Keratinocyte (primary cell): ENCODE data around the gene IFITM5. TPM values are rescaled to one million over a fixed set of nuclear protein-coding genes. Genes with fewer than 3 reads are reported as not detected.

Experiments
- DNase-seq: peaks from one replicate; pipeline ENCODE4 v3.0.0-alpha.2; 2011; ENCODE audit warnings: low read depth, missing footprints, low spot score
- FAIRE-seq: peaks from 2 replicates; lab custom pipeline; 2011; peaks lifted over from hg19 to GRCh38; lab: Jason Lieb, UNC
- H2AFZ ChIP-seq: 2 replicates; pipeline ENCODE4 v1.6.0; 2012; ENCODE audit warnings: low read length, control low read depth, inconsistent platforms; ENCODE audit not compliant: control insufficient read depth
- H3K27ac ChIP-seq: 2 replicates; pipeline ENCODE4 v1.5.1; 2011; ENCODE audit warnings: low read length; ENCODE audit not compliant: control insufficient read depth, insufficient read depth
- H3K27me3 ChIP-seq: 3 replicates; pipeline ENCODE4 v1.6.0; 2011; ENCODE audit warnings: low read length; ENCODE audit not compliant: control insufficient read depth, insufficient read depth; ENCODE audit errors: extremely low read depth
- H3K36me3 ChIP-seq, 2 experiments: 2 replicates in 1 of 2; 3 replicates in 1 of 2; pipeline ENCODE4 v1.5.1; 2011; ENCODE audit warnings: low read length in 2 of 2, mild to moderate bottlenecking in 1 of 2; ENCODE audit not compliant: control insufficient read depth in 2 of 2, insufficient read depth in 2 of 2; ENCODE audit errors: extremely low read depth in 1 of 2
- H3K4me1 ChIP-seq: 3 replicates; pipeline ENCODE4 v1.5.1; 2011; ENCODE audit warnings: low read length; ENCODE audit not compliant: control insufficient read depth, insufficient read depth; ENCODE audit errors: extremely low read depth
- H3K4me2 ChIP-seq: 3 replicates; pipeline ENCODE4 v1.6.0; 2011; ENCODE audit warnings: low read depth, low read length; ENCODE audit not compliant: control insufficient read depth, insufficient read depth; ENCODE audit errors: extremely low read depth
- H3K4me3 ChIP-seq, 3 experiments: fragments of 200-600 bp in 1 of 3; sonication (generic) in 1 of 3; 2 replicates in 2 of 3; 3 replicates in 1 of 3; pipeline ENCODE4 v1.5.1; 2011 to 2016; ENCODE audit warnings: low read length in 3 of 3, mild to moderate bottlenecking in 3 of 3, control low read depth in 2 of 3, inconsistent platforms in 1 of 3, low read depth in 1 of 3, mixed read lengths in 1 of 3, mixed run types in 1 of 3, moderate library complexity in 1 of 3; ENCODE audit not compliant: control insufficient read depth in 2 of 3, insufficient read depth in 2 of 3; ENCODE audit errors: extremely low read depth in 1 of 3
- H3K79me2 ChIP-seq: 2 replicates; pipeline ENCODE4 v1.6.0; 2012; ENCODE audit warnings: low read length; ENCODE audit not compliant: control insufficient read depth, insufficient read depth
- H3K9ac ChIP-seq: 3 replicates; pipeline ENCODE4 v1.6.0; 2011; ENCODE audit warnings: low read length; ENCODE audit not compliant: control insufficient read depth, insufficient read depth; ENCODE audit errors: extremely low read depth
- H3K9me1 ChIP-seq: 3 replicates; pipeline ENCODE4 v1.6.0; 2011; ENCODE audit warnings: low read length; ENCODE audit not compliant: control insufficient read depth, insufficient read depth; ENCODE audit errors: extremely low read depth
- H3K9me3 ChIP-seq: 2 replicates; pipeline ENCODE4 v1.5.1; 2012; ENCODE audit warnings: low read depth, low read length; ENCODE audit not compliant: control insufficient read depth
- H4K20me1 ChIP-seq: 3 replicates; pipeline ENCODE4 v1.6.0; 2011; ENCODE audit warnings: low read length; ENCODE audit not compliant: control insufficient read depth, insufficient read depth; ENCODE audit errors: extremely low read depth
- EZH2 ChIP-seq: IDR thresholded peaks from one replicate; pipeline ENCODE4 v1.6.1; 2012; ENCODE audit warnings: inconsistent platforms, mild to moderate bottlenecking, low read length, moderate library complexity
- dilution Hi-C: fragments of 300-500 bp; cut with MboI; formaldehyde crosslinking; loops from one replicate; pipeline ENCODE4 v1.7.0; 2020; ENCODE audit warnings: low sequenced_read_pairs; ENCODE audit not compliant: extremely low pct_ligation_motif_present
- polyA plus RNA-seq, 5 experiments: library from polyadenylated mRNA; depleted of rRNA in 3 of 5; stranded (reverse) in 3 of 5; stranded (forward) in 1 of 5; unstranded in 1 of 5; fragments of >200 nt; gene quantifications; 1 replicate in 1 of 5; 2 replicates in 3 of 5; 3 replicates in 1 of 5; pipeline versions ENCODE4 v1.2.1 to v1.2.3, GENCODE V29; 2011 to 2012; ENCODE audit warnings: missing spikeins in 2 of 5, low read depth in 1 of 5, low replicate concordance in 1 of 5
- TF ChIP-seq, protein P1 (sequence below), 3 experiments: IDR thresholded peaks in 1 of 3; conservative IDR thresholded peaks in 1 of 3; optimal IDR thresholded peaks in 1 of 3; 2 replicates in 2 of 3; 3 replicates in 1 of 3; pipeline versions ENCODE3 to v1.5.1; 2011; ENCODE audit warnings: low read length in 3 of 3, mild to moderate bottlenecking in 3 of 3, moderate library complexity in 2 of 3, control low read depth in 1 of 3, inconsistent platforms in 1 of 3; ENCODE audit not compliant: insufficient read depth in 2 of 3; ENCODE audit errors: extremely low read depth in 1 of 3

Gene IFITM5
- polyA plus RNA-seq, 1 donor (not counting 4 experiments of a cell fraction or from before 2014, with no cell fraction given) = not detected

DNA sequence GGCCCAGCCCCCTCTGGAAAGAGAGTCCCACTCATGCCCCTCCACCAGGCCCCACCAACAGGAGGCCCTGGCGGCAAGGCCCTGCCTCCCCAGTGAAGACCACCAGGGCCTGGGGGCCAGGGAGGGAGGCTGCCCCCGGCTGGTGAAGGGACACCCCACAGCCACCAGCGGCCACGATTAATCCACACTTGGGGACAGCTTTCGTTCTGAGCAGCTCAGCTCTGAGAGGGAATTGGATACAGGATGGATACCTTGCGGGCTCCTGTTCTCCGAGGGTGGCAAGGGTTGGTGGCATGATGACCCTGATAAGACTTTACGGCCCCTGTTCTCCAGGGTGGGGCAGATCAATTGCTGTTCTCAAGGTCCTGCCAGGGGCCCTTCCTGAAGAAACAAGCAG lies 28.0 kb downstream of the IFITM5 start:
- TF ChIP-seq, protein P1, sequence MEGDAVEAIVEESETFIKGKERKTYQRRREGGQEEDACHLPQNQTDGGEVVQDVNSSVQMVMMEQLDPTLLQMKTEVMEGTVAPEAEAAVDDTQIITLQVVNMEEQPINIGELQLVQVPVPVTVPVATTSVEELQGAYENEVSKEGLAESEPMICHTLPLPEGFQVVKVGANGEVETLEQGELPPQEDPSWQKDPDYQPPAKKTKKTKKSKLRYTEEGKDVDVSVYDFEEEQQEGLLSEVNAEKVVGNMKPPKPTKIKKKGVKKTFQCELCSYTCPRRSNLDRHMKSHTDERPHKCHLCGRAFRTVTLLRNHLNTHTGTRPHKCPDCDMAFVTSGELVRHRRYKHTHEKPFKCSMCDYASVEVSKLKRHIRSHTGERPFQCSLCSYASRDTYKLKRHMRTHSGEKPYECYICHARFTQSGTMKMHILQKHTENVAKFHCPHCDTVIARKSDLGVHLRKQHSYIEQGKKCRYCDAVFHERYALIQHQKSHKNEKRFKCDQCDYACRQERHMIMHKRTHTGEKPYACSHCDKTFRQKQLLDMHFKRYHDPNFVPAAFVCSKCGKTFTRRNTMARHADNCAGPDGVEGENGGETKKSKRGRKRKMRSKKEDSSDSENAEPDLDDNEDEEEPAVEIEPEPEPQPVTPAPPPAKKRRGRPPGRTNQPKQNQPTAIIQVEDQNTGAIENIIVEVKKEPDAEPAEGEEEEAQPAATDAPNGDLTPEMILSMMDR (optimal IDR thresholded peaks at IDR 0.05 in 1 of 3, IDR thresholded peaks at IDR 0.05 in 1 of 3, conservative IDR thresholded peaks at IDR 0.05 in 1 of 3; ENCODE audit: extremely low read depth in 1 of 3, insufficient read depth in 2 of 3, low read length in 3 of 3) = no peak
- TF ChIP-seq EZH2 = no peak
- Histone ChIP-seq H3K9me3 (no peaks in the 10 kb centered on the region), H3K4me1 (peaks cover 7% of the 10 kb centered on the region), H3K27me3 (peaks cover 6% of the 10 kb centered on the region), H3K4me2 (no peak overlapping the region), H3K36me3 (no peaks in the 10 kb centered on the region), H3K27ac (no peak overlapping the region), H2AFZ (no peak overlapping the region), H3K79me2 (no peaks in the 10 kb centered on the region), H3K9ac (no peak overlapping the region), H3K4me3 (no peak overlapping the region), H4K20me1 (no peaks in the 10 kb centered on the region), H3K9me1 (no peaks in the 10 kb centered on the region)
- FAIRE-seq (no peak), DNase-seq (no peak)
- dilution Hi-C loops = no loop called here

GRCh38 chr11:270451-271318 lies 28.6 kb downstream of the IFITM5 start:
- H3K4me2 ChIP-seq = no peak overlapping the region
- H3K9me3 ChIP-seq = no peaks in the 10 kb centered on the region
- peaks cover 7% of the 10 kb centered on the region for H3K4me1 ChIP-seq
- H3K9me1 ChIP-seq = no peaks in the 10 kb centered on the region
- no peak overlapping the region for H3K4me3 ChIP-seq
- FAIRE-seq (no peak), DNase-seq (no peak)
- H3K27me3 ChIP-seq = peaks cover 6% of the 10 kb centered on the region
- no peak overlapping the region for H2AFZ ChIP-seq
- H3K27ac ChIP-seq = no peak overlapping the region
- dilution Hi-C loops = no loop called here
- TF ChIP-seq, protein P1 (optimal IDR thresholded peaks at IDR 0.05 in 1 of 3, IDR thresholded peaks at IDR 0.05 in 1 of 3, conservative IDR thresholded peaks at IDR 0.05 in 1 of 3; ENCODE audit: extremely low read depth in 1 of 3, insufficient read depth in 2 of 3, low read length in 3 of 3) = no peak
- no peak for TF ChIP-seq EZH2
- no peaks in the 10 kb centered on the region for H3K36me3 ChIP-seq
- H4K20me1 ChIP-seq = no peaks in the 10 kb centered on the region
- no peak overlapping the region for H3K9ac ChIP-seq
- no peaks in the 10 kb centered on the region for H3K79me2 ChIP-seq
